Loucy (cell line): ENCODE measurements around the gene NUDT16.

Source experiments
- EZH2phosphoT487 ChIP-seq: fragments of 200-600 bp; IDR thresholded peaks from 2 replicates; pipeline ENCODE4 v1.6.1; 2018; ENCODE audit warnings: antibody characterized with exemption, mild to moderate bottlenecking, moderate library complexity, borderline replicate concordance
- TF ChIP-seq, protein P1 (sequence below): fragments of 200-600 bp; sonication (generic); conservative IDR thresholded peaks from 2 replicates; pipeline ENCODE4 v1.5.1; 2014; ENCODE audit warnings: mild to moderate bottlenecking, antibody characterized with exemption, low read length

DNA sequence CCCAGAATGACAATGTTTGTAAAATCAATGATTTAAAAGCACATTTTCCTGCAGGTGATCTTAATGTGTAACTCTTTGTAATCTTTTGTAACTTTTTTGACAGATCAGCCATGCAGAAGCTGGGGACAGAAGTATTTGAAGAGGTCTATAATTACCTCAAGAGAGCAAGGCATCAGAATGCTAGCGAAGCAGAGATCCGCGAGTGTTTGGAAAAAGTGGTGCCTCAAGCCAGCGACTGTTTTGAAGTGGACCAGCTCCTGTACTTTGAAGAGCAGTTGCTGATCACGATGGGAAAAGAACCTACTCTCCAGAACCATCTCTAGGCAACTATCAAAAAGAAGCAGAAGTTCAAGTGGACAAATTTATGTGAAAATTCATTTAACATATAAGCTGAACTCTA is 32.1 kb upstream of the NUDT16 start:
- TF ChIP-seq, protein P1, sequence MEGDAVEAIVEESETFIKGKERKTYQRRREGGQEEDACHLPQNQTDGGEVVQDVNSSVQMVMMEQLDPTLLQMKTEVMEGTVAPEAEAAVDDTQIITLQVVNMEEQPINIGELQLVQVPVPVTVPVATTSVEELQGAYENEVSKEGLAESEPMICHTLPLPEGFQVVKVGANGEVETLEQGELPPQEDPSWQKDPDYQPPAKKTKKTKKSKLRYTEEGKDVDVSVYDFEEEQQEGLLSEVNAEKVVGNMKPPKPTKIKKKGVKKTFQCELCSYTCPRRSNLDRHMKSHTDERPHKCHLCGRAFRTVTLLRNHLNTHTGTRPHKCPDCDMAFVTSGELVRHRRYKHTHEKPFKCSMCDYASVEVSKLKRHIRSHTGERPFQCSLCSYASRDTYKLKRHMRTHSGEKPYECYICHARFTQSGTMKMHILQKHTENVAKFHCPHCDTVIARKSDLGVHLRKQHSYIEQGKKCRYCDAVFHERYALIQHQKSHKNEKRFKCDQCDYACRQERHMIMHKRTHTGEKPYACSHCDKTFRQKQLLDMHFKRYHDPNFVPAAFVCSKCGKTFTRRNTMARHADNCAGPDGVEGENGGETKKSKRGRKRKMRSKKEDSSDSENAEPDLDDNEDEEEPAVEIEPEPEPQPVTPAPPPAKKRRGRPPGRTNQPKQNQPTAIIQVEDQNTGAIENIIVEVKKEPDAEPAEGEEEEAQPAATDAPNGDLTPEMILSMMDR = no peak
- no peak for TF ChIP-seq EZH2phosphoT487
